ENCODE data around the gene ABCB8.

The ABCB8 gene

GRCh38 chr7:151071032-151071866 is 43.0 kb downstream of the ABCB8 start:
- no peak for DNase-seq (ENCODE audit: low read depth in 2 of 2)

DNA sequence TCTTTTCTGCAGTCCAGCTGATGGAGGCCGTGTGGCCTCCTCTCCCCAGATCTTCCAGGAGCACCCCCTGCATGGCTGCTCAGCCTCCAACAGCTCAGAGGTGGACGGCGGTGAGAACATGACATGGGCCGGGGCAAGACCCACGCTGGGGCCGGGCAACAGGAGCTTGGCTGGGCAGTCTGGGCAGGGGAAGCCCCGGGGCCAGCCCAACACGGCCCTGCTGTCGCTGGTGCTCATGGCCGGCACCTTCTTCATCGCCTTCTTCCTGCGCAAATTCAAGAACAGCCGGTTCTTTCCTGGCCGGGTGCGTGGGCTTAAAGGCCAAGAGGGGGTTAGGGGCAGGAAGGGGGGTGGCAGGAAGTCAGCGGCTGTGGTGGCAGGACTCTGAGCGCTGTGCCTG is 45.7 kb downstream of the ABCB8 start:
- no peak for DNase-seq (ENCODE audit: low read depth in 2 of 2)

- no peak for DNase-seq (ENCODE audit: low read depth in 2 of 2)
Measured at GRCh38 chr7:151074817-151075661, 46.8 kb downstream of the ABCB8 start.

DNA sequence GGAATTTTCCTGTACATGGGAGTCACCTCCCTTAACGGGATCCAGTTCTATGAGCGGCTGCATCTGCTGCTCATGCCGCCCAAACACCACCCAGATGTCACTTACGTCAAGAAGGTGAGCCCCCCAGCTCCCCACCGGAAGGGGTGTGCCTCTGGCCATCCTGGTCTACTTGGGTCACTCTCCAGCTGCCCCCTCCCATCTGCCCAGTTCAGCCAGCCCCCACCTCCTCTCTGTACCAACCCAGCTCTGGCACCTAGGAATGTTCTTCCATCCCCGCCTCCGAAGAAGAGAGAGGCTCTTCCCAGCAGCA is 47.4 kb downstream of the ABCB8 start:
- no peak for DNase-seq (ENCODE audit: low read depth in 2 of 2)

- no peak for DNase-seq (ENCODE audit: low read depth in 2 of 2)
Measured at GRCh38 chr7:151075978-151076426, 47.8 kb downstream of the ABCB8 start.

GRCh38 chr7:151076863-151077704 is 48.8 kb downstream of the ABCB8 start:
- DNase-seq (ENCODE audit: low read depth in 2 of 2) = no peak

DNA sequence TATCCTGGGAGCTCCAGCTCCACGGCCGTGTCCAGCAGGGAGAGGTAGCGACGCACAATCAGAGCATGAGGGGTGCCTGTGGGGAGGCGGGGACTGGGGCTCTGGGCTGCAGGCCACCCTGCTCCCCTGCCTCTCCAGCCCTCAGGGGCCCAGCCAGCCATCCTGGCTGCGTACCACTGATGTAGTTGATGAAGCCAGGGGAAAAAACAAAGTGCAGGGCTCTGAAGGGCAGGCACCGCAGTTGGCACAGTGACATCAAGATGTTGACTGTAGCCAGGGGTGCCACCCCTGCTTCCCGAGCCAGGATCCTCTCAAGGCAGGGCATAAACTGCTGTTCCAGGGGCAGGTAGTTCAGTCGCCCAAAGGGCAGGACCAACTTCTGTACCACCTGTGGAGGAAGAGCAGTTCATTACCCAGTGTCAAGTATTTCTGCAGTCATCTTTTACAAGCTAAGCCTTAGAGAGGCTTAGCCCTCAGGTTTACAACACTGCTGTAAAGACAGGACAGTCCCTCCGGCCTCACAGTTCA is 49.5 kb downstream of the ABCB8 start:
- DNase-seq (ENCODE audit: low read depth in 2 of 2) = no peak

GRCh38 chr7:151078233-151079040 is 50.2 kb downstream of the ABCB8 start:
- DNase-seq (ENCODE audit: low read depth in 2 of 2) = no peak

DNA sequence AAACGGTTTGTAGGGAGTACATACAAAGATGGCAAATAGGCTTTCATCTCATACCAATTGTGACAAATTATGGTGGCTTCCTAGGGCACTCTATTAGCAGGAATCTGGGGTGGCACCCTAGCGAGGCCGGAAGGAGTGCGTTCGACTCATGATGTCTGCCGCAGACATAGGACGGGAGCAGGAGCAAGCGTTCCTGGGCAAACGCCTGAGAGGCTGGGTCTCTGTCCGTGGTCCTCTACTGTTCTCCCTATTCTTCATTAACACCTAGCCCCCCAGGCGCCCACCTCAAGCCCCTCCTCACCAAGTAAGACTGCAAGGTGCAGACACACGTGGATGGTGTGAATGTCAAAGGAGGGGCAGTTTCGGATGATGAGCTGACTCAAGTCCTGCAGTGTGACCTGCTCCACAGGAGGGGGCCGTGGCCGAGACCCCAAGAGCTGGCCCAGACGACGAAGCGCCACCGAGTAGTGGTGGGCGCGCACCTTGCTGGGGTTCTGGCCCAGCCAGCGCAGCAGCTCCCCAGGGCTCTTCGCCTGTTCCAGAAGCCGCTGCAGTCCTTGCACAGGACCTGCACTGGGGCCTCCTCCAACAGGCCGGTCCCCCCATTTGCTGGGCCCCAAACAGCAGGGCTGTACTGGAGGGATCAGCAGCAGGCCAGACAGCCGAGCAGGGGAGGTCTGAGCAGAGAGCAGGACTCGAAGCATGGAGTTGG is 51.1 kb downstream of the ABCB8 start:
- no peak for DNase-seq (ENCODE audit: low read depth in 2 of 2)

- DNase-seq (ENCODE audit: low read depth in 2 of 2) = no peak
Measured at GRCh38 chr7:151080067-151080521, 51.8 kb downstream of the ABCB8 start.

DNA sequence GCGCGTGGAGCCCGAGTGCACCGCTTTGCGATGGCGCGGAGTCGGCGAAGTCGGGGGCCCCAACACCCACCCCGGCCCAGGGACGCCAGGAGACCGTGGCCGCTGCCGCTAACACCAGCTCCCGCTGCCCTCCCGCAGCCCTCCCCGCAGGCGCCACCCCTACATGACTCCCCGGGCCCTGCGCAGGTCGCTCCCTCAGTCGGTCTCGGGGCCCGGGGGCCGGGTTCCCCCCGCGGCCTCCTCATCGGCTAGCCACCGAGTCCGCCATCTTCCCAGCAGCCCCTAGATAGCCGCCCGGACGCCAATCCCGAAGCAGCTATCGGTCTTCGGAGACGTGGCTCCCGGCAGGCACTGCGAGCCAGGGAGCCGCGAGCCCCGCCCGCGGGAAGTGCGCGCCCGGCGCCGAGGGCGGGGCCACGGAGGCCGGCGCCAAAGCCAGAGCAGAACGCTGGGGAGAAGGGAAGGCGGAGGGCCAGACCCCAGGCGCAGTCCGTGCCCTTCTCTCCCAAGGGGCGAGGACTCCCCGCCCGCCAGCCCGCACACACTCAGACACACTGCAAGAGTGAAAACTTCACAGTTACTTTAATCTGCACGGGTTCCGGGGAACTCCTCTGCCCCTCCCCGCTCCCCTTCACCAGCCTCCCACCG is 52.4 kb downstream of the ABCB8 start, which contains the start of gene FASTK:
TSS of gene FASTK (minus strand) at position 288 of the 648 bp plus-strand sequence. CDS start at position 245, 43 bp downstream.
- DNase-seq (ENCODE audit: low read depth in 2 of 2) = peak; percentile 68 to 72

DNA sequence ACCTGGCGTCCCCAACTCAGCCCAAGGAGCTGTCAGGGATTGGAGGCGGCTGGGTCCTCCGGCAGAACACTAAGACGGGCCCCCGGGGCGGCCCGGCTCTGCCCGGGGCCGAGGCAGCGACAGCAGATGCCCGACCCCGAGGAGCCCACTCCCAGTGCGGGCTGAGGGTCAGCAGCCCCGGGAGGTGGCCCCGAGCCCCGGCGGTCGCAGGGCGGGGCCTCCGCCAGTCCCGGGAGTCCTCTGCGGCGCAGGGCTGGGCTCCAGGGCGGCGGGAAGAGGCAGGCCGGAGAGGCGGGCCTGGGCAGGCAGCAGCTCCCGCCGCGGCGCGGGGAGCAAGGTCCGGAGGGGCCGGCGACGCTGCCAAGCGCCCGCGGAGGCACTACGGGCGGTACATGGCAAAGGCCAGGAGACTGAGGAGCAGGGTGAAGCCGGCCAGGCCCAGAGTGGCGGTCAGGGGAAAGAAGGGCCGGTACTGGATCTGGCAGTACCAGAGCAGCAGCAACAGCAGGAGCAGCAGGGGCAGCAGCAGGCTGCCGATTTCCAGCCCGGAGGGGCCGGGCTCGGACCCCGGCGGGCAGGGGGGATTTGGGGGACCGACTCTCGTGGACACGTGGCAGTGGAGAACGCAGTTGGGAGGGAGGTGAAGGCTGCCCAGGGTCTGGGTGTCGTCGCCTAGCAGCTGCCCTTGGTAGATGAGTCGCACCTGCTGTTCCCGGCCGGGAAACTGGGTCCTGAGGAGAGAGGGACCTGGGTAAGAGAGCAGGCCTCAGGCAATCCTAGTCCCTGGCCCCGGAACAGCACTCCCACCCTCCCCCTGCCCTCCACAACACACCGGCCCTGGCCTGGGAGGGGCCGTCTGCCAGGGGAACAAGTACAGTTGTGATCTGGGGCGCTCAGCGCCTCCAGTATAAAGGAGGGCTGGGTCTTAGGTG is 53.2 kb downstream of the ABCB8 start:
- DNase-seq (ENCODE audit: low read depth in 2 of 2) = no peak

DNA sequence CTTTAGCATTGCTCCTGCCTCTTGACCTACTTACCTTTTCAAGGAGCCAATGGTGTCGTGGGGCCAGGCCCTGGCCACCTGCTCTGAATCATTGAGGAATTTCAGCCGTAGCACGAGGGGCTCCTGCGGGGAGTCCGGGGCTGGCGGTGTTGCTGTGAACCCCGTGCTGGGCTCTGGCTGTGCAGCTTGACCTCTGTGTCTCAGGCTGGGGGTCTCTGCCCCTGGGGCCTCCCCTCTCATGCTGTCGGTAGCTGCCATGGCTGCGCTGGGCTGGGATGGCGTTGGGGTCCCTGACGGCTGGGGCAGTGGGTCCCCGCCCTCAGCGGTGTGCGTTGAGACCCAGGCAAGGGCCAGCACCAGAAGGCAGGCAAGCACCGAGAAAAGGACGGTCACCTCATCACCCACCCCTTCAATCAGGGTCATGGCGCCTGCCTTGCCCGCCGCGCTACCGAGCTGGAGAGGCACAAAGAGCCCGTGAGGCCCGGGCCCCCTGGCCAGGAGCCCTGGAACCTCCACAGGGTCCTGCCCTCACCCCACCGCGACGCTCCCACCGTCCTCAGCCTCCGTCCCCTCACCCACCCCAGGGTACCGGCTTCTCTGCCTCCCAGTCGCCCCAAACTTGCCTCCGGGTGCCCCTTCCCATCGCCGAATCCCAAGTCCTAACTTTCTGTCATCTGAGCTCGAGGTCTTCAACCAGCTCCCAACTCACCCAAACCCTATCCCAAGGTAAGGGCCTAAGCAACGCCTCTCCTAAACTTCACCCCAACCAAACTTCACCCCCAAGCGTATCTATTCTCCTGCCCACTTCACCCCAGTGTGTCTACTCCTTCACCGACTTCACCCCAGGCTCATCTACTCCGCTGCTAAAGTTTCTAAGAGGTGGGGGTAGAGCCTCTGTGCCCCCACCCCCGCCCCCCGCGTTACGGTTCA is 54.2 kb downstream of the ABCB8 start:
- DNase-seq (ENCODE audit: low read depth in 2 of 2) = no peak

DNA sequence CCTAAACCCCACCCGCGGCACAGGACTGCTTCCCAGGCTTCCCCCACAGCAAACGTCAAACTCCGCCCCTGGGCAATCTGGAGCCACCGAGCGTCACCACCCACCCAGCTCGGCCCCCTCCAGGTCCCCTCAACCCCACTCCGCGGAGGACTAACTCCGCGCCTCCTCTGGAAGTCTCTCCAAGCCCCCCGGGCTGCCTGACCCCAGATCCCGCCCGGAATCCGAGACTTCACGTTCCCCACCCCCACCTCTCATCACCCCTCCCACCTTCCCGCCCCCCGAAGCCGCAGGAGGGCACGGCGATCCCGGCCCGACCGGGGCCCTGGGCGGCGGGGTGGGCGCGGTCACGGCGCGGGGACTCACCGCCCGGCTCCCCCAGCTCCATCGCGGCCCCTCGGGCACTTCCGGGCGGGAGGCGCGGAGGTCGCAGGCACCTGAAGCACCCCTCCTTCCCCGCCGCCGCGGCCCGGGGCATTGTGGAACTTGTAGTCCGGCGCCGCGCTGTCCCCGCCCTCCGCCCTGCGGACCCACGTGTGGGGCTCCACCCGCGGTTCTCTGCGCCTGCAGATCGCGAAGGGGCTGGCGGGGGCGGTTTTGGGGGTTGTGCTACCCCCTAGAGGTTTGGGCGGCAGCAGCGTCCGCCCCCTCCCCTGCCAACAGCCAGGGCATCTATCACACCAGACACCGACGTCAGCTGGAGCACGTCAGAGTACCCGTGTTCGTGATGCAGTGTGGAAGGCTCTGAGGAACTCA is 55.0 kb downstream of the ABCB8 start, which contains the start of gene TMUB1:
TSS of gene TMUB1 (minus strand) at position 423 of the 753 bp plus-strand sequence. CDS start 930 bp downstream, outside the sequence.
- DNase-seq (ENCODE audit: low read depth in 2 of 2) = no peak

DNA sequence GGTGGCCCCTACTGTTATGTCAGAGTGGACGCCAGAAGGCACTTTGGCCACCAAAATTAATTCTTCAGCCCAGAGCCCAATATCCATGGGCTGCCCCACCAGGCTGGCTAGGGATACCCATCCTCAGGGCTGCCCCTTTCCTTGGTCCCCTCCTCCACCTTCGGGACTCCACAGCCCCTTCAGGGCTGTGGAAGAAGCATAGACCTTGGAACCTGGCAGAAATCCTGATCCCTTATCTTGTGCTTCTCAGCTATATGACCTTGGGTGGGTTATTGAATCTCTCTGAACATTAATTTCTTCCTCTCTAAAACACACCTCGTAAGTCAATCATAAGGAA is 55.5 kb downstream of the ABCB8 start:
- no peak for DNase-seq (ENCODE audit: low read depth in 2 of 2)

DNA sequence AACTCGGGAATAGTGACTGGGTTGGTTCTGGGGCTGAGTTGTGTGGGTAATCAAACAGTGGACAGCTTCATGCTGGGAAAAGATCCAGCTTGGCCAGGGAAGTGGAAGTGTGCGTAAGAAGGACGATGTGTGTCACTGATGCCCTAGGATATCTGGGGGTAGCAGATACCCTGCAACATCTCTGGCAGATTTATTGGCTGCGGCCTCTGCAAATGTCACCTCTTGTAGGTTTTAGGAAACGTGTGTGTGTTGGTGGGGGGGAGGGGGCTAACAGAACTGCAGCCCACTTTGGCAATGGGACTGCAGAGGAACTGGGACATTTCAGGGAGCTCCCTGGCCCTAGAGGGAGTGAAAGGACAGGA is 57.1 kb downstream of the ABCB8 start:
- no peak for DNase-seq (ENCODE audit: low read depth in 2 of 2)
